ENCODE results near the gene UPK2.
"Not testable (repeated sequence)": the region's sequence is repeated elsewhere in the genome, so short reads cannot be mapped to it uniquely, and the experiment has no call there.

GRCh38 chr11:118984337-118984736, 28.2 kb downstream of the UPK2 start:
- not testable (repeated sequence) for TF ChIP-seq CTCF (conservative IDR thresholded peaks at IDR 0.05; ENCODE audit: low read length); EZH2phosphoT487 (IDR thresholded peaks at IDR 0.05; ENCODE audit: borderline replicate concordance, low read depth, low read length)

All from OCI-LY7 (cell line).